GOT3 (cell line): ENCODE measurements around the gene SERPINF2.
"Not testable (repeated sequence)": the region's sequence is repeated elsewhere in the genome, so short reads cannot be mapped to it uniquely, and the experiment has no call there.

Experiments
- DNase-seq: peaks from one replicate; lab custom pipeline; 2025; ENCODE audit warnings: mixed read lengths; lab: John Stamatoyannopoulos, UW

The SERPINF2 gene

GRCh38 chr17:1735418-1735817 is 7.3 kb upstream of the SERPINF2 start:
- no peak for DNase-seq

GRCh38 chr17:1735834-1736347 is 6.8 kb upstream of the SERPINF2 start:
- no peak for DNase-seq

- no peak for DNase-seq
Observed at GRCh38 chr17:1736348-1737281, 6.1 kb upstream of the SERPINF2 start.

GRCh38 chr17:1737531-1738291 is 5.0 kb upstream of the SERPINF2 start:
- no peak for DNase-seq

- not testable (repeated sequence) for DNase-seq
Observed at GRCh38 chr17:1741899-1742298, 772 bp upstream of the SERPINF2 start.

GRCh38 chr17:1743088-1743439 is 393 bp downstream of the SERPINF2 start:
- DNase-seq = no peak

- no peak for DNase-seq
Observed at GRCh38 chr17:1744551-1745512, 2.2 kb downstream of the SERPINF2 start.

- no peak for DNase-seq
Observed at GRCh38 chr17:1745513-1746020, 2.9 kb downstream of the SERPINF2 start.

- no peak for DNase-seq
Observed at GRCh38 chr17:1746975-1747543, 4.4 kb downstream of the SERPINF2 start.

- DNase-seq = no peak
Observed at GRCh38 chr17:1750628-1751027, 8.0 kb downstream of the SERPINF2 start.

GRCh38 chr17:1752425-1753262 is 10.0 kb downstream of the SERPINF2 start:
- DNase-seq = no peak

GRCh38 chr17:1753767-1754429 is 11.2 kb downstream of the SERPINF2 start:
- no peak for DNase-seq

- DNase-seq = no peak
Observed at GRCh38 chr17:1754430-1755112, 11.9 kb downstream of the SERPINF2 start.

- DNase-seq = no peak
Observed at GRCh38 chr17:1755252-1755826, 12.7 kb downstream of the SERPINF2 start.

GRCh38 chr17:1755827-1756262 is 13.2 kb downstream of the SERPINF2 start:
- DNase-seq = no peak

- DNase-seq = no peak
Observed at GRCh38 chr17:1758807-1759206, 16.1 kb downstream of the SERPINF2 start.

GRCh38 chr17:1759529-1759928 is 16.9 kb downstream of the SERPINF2 start:
- DNase-seq = no peak

- no peak for DNase-seq
Observed at GRCh38 chr17:1762233-1762900, 19.7 kb downstream of the SERPINF2 start.
